Left ventricle myocardium superior (tissue), 1 donor: Measurements from ENCODE around the gene DZIP1L. TPM values are rescaled to one million over a fixed set of nuclear protein-coding genes. Genes with fewer than 3 reads are reported as not detected.
A peak's percentile ranks its signal among the peaks of the same experiment; 100 is the strongest.
"Not testable (repeated sequence)": the region's sequence is repeated elsewhere in the genome, so short reads cannot be mapped to it uniquely, and the experiment has no call there.

Experiments used
- ATAC-seq: fragments of 200-7000 bp; cut with Tn5 transposase; one replicate; pipeline ENCODE4 v1.9.1; 2020; ENCODE audit warnings: mild to moderate bottlenecking, moderate library complexity
- DNase-seq: peaks from one replicate; pipeline ENCODE4 v3.0.0-alpha.2; 2020
- intact Hi-C: fragments of 100-400 bp; cut with micrococcal nuclease; formaldehyde crosslinking; loops from one replicate; pipeline ENCODE4 v1.11.0; 2022
- total RNA-seq: library from RNA; stranded (reverse); fragmentation: NEBNext Ultra II Directional; extraction: Animal tissue kit (Norgen Biotek cat#: 25700); gene quantifications from one replicate; pipeline ENCODE4 v1.2.1, GENCODE V29; 2021
- donor health status: DM: no; HTN: yes; CAD: no; lungs with severe emphysema.

DZIP1L gene
- total RNA-seq, 1 donor from 2014 or later = 5.7 TPM

DNA sequence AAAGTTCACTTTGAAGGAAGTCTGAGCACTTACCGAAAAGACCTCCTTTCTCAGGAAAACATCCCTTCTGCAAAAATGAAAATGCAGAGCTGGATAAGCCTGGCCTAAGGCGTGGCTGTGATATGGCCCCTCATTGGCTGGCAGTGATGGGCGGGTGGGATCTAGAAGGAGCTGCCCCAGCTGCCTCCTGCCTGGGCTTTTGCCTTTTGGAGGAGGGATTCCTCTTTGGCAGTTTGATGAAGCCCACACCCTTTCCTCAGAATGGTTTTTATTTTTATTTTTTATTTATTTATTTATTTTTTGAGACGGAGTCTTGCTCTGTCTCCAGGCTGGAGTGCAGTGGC, 4.0 kb upstream of the DZIP1L start:
- ATAC-seq (no peak), DNase-seq (no peak)
- intact Hi-C loops = loop anchor here (1.0 kb wide), 1 partner anchor 51 kb away; no protein-coding TSS in a partner anchor

DNA sequence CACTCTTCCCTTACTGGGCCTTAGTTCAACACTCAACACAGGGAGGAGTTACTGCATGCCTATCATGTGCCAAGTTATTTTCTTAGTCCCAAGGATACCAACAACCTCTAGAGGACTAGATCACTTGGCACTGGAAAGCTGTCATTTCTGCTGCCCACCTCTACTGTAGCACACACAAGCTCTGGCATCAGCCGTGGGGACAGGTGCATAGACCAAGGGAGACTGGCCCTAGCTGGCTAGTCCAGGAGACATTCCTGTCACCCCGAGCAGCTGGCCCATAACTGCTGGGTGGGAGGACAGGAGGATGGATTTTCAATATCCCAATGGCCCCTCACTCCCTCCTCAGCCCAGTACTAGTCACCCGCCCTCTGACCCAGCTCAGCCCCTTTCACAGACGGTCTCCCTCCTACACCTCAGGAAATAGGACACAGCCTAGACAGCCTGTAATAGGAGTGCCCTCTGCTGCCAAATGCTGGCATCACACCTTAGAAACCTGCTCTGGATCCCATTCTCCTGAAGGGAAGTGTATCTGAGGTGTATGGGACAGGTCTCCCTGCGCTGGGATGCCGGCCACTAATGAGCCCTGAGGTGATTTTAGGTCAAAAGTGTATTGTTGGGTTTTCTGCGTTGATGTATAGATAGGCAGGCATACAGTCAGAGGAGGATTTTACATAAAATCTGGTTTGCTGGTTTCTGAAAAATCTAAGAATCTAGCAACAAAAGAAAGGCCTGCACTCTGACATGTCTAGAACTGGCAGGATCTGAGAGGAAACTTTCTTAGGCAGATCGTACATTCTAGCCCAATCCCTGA, 3.4 kb upstream of the DZIP1L start:
- peak; percentile 46 for ATAC-seq
- peak; percentile 76 for DNase-seq
- intact Hi-C loops = loop anchor here (1.0 kb wide), 1 partner anchor 51 kb away; no protein-coding TSS in a partner anchor

- intact Hi-C loops = no loop called here
- peak; percentile 16 for ATAC-seq
- no peak for DNase-seq
Measured at GRCh38 chr3:138114431-138114918, 933 bp downstream of the DZIP1L start.

DNA sequence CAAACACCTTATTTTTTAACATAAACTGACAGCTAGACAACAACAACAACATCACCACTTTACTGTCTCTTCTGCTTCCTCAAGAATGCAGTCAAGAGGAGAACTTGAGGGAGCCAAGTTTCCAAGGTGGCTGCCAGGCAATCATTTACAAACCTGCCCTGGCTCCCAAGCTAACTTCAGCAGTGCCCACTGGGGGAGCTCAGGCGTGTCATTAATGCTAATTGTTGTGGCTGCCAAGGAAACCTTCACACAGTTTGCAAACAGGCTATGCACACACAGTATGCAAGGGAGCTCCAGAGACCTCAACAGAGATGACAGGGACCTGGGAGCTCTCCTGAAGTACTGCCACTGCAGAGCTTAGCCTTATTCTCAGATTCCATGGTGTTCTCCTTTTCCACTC, 2.1 kb downstream of the DZIP1L start:
- intact Hi-C loops = no loop called here
- DNase-seq (no peak), ATAC-seq (no peak)

GRCh38 chr3:138112362-138112761, 3.0 kb downstream of the DZIP1L start:
- intact Hi-C loops = no loop called here
- DNase-seq = no peak
- ATAC-seq = no peak

GRCh38 chr3:138105598-138105997, 9.8 kb downstream of the DZIP1L start:
- DNase-seq (no peak), ATAC-seq (no peak)
- intact Hi-C loops = no loop called here

GRCh38 chr3:138103466-138103865, 11.9 kb downstream of the DZIP1L start:
- ATAC-seq (no peak), DNase-seq (no peak)
- intact Hi-C loops = no loop called here

GRCh38 chr3:138101351-138101940, 14.0 kb downstream of the DZIP1L start:
- intact Hi-C loops, ATAC-seq, DNase-seq: not testable (repeated sequence)

GRCh38 chr3:138099417-138099816, 16.0 kb downstream of the DZIP1L start:
- DNase-seq (no peak), ATAC-seq (no peak)
- intact Hi-C loops = no loop called here

DNA sequence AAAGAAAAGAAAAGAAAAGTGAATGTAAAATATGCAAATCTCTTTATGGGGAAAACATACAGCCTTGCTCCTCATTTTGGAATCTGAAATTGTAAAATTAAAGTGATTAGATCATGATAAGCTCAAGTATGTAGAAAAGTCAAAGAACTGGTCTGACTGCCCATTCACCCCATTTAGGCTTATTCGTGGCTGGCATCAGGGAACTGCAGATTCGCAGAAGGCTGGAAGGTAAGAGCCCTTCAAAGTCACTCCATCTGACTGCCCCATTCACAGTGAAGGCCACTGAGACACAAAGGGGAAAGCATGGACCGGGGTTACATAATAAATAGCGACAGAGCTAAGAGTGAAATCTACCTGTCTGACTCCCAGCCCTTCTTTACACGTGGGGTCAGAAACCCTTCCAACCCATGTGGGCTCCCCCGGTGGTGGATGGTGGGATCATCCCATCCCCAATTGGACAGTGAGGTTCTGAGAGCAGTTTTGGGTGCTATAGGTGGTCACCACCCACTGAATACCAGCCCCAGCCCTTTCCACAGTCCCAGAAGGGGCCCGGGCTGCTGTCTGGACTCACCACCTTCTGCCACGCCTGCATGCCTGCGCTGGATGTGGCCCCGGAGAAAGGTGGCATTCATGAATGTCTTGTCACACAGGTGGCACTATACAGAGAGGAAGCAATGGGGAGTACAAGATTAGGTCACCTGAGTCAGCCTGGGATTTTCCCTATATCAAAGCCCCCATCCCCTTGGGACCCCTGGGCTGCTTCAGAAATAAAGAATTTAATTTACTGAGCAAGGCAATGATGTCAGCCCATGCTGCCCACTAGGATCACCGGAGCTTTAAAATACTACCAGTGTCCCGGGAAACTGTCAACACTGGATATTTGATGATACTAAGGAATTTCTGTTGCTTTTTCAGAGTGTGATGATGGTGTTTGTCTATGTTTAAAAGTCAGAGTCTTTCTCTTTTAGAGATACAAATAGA, 17.9 kb downstream of the DZIP1L start:
- no peak for DNase-seq
- intact Hi-C loops = no loop called here

GRCh38 chr3:138093721-138094120, 21.7 kb downstream of the DZIP1L start:
- intact Hi-C loops = no loop called here
- ATAC-seq (no peak), DNase-seq (no peak)

More for the DNA sequence above, 17.9 kb downstream of the DZIP1L start:
- ATAC-seq = no peak

DNA sequence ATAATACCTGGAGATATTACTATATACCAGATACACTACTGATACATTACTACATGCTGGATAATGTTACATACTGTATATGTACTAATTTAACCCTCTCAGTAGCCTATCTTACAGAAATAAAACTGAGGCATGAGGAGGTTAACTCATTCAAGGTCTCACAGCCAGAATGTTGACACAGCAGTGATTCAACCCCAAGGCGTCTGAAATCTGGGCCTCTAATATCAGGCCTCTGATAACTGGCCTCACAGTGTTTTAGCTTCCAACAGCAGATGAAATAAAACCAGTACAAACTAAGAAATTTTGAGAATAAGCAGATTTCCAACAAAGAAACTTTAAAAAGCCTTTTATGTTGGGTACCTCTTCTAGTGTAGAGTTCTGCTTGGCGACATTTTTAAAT, 23.4 kb downstream of the DZIP1L start:
- intact Hi-C loops = no loop called here
- ATAC-seq (no peak), DNase-seq (no peak)

DNA sequence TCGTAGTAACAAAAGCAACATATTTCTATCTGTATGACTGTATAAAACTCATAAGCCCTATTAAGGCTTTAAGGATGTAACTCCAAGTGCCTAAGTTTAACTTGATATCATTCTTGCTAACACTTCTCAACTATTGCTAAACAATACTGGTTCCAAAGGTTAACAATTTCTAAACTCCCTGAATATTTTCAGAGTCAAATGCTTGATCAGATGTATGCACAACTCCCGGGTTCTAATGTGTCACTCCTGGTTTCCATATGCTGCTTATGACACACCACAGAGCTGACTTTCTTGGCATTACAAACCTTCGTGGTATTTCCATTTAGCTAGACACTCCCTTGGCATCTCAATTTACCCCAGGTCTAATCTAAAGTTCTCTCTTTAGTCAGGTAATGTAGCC, 26.3 kb downstream of the DZIP1L start:
- no peak for ATAC-seq
- DNase-seq = no peak
- intact Hi-C loops = no loop called here

GRCh38 chr3:138085745-138086144, 29.7 kb downstream of the DZIP1L start:
- DNase-seq, intact Hi-C loops, ATAC-seq: not testable (repeated sequence)

DNA sequence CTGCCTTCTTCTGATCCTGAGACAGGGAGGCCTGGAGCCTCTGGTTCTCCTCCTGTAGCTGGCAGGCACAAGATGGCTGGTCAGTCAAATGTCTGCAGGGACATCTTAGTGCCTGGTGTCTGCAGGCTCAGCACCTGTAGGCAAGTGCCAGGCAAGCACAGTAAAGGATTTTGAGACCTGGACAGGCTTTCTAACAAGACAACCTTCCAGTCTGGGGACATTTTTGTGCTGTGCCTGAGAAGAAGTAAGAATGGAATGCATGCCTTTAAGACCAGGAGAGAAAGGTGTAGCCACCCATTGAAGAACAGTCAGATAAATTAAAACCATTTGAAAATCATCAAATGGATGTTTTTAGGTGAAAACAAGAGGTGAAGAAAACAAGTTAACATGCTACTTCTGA, 31.2 kb downstream of the DZIP1L start:
- intact Hi-C loops = no loop called here
- ATAC-seq (no peak), DNase-seq (no peak)

- intact Hi-C loops = no loop called here
- ATAC-seq (no peak), DNase-seq (no peak)
Measured at GRCh38 chr3:138082992-138083386, 32.4 kb downstream of the DZIP1L start.

GRCh38 chr3:138082085-138082991, 33.1 kb downstream of the DZIP1L start:
- DNase-seq (no peak), ATAC-seq (peak; percentile 81)
- intact Hi-C loops = no loop called here

GRCh38 chr3:138081371-138082084, 33.9 kb downstream of the DZIP1L start:
- ATAC-seq = peak; percentile 68
- no peak for DNase-seq
- intact Hi-C loops = no loop called here
